DND-41 (cell line): ENCODE data around the gene TTC28.

Source experiments
- ATAC-seq: fragments of 200-7000 bp; cut with Tn5 transposase; 3 replicates; pipeline ENCODE4 v1.9.1; 2021; ENCODE audit warnings: low read depth; ENCODE audit not compliant: insufficient read depth
- DNase-seq: peaks from one replicate; pipeline ENCODE4 v3.0.0-alpha.2; 2020
- H2AFZ ChIP-seq: 2 replicates; pipeline ENCODE4 v1.6.0; 2012; ENCODE audit warnings: low read depth, low read length
- H3K27ac ChIP-seq: 2 replicates; pipeline ENCODE4 v1.5.1; 2012; ENCODE audit warnings: low read length, inconsistent platforms
- H3K27me3 ChIP-seq: fragments of 200-600 bp; sonication (generic); 2 replicates; pipeline ENCODE4 v1.6.0; 2012; ENCODE audit warnings: low read length, mild to moderate bottlenecking, inconsistent platforms; ENCODE audit not compliant: insufficient read depth, poor library complexity
- H3K36me3 ChIP-seq: 2 replicates; pipeline ENCODE4 v1.5.1; 2012; ENCODE audit warnings: low read length, inconsistent platforms; ENCODE audit not compliant: insufficient read depth
- H3K4me1 ChIP-seq: 2 replicates; pipeline ENCODE4 v1.5.1; 2012; ENCODE audit warnings: mild to moderate bottlenecking, low read length; ENCODE audit not compliant: insufficient read depth
- H3K4me2 ChIP-seq: 2 replicates; pipeline ENCODE4 v1.6.0; 2012; ENCODE audit warnings: mild to moderate bottlenecking, moderate library complexity, low read length, inconsistent platforms; ENCODE audit not compliant: insufficient read depth
- H3K4me3 ChIP-seq, 2 experiments: fragments of 200-600 bp in 1 of 2; shearing (Covaris generic) in 1 of 2; 2 replicates each; pipeline ENCODE4 v1.5.1; 2012 to 2016; ENCODE audit warnings: inconsistent platforms in 2 of 2, low read length in 2 of 2, mild to moderate bottlenecking in 2 of 2, low read depth in 1 of 2, moderate library complexity in 1 of 2
- H3K79me2 ChIP-seq: 2 replicates; pipeline ENCODE4 v1.6.0; 2012; ENCODE audit warnings: low read length, inconsistent platforms; ENCODE audit not compliant: insufficient read depth
- H3K9ac ChIP-seq: 2 replicates; pipeline ENCODE4 v1.6.0; 2012; ENCODE audit warnings: low read depth, mild to moderate bottlenecking, inconsistent platforms, low read length, moderate library complexity
- H3K9me3 ChIP-seq: 2 replicates; pipeline ENCODE4 v1.5.1; 2012; ENCODE audit warnings: low read length, moderate library complexity, mild to moderate bottlenecking, inconsistent platforms; ENCODE audit not compliant: insufficient read depth, severe bottlenecking
- H4K20me1 ChIP-seq: 2 replicates; pipeline ENCODE4 v1.6.0; 2012; ENCODE audit warnings: low read length; ENCODE audit not compliant: insufficient read depth
- CTCF ChIP-seq: IDR thresholded peaks from 2 replicates; pipeline ENCODE4 v1.5.1; 2012; ENCODE audit warnings: borderline replicate concordance, low read length, moderate library complexity, mild to moderate bottlenecking; ENCODE audit not compliant: poor library complexity, severe bottlenecking; ENCODE audit errors: extremely low read depth
- EZH2 ChIP-seq: IDR thresholded peaks from 3 replicates; pipeline ENCODE4 v1.6.1; 2012; ENCODE audit warnings: borderline replicate concordance, low read depth, mild to moderate bottlenecking, moderate library complexity, low read length, inconsistent platforms; ENCODE audit not compliant: severe bottlenecking

Gene TTC28

GRCh38 chr22:28223826-28224225 is 455.8 kb downstream of the TTC28 start:
- no peak overlapping the region for H2AFZ ChIP-seq
- no peaks in the 10 kb centered on the region for H3K9me3 ChIP-seq
- H3K27me3 ChIP-seq: no peaks in the 10 kb centered on the region
- no peak overlapping the region for H3K4me3 ChIP-seq
- H3K4me2 ChIP-seq: no peak overlapping the region
- H3K79me2 ChIP-seq: peaks cover 39% of the 10 kb centered on the region
- ATAC-seq (no peak), DNase-seq (no peak)
- no peak overlapping the region for H3K27ac ChIP-seq
- H3K4me1 ChIP-seq: no peaks in the 10 kb centered on the region
- no peaks in the 10 kb centered on the region; the same call in 1 of the 2 replicates for H4K20me1 ChIP-seq
- no peak for TF ChIP-seq CTCF
- TF ChIP-seq EZH2: no peak
- no peak overlapping the region for H3K9ac ChIP-seq
- peaks cover 4% of the 10 kb centered on the region; the same call in 1 of the 2 replicates for H3K36me3 ChIP-seq

GRCh38 chr22:28222976-28223745 is 456.5 kb downstream of the TTC28 start:
- H3K9ac ChIP-seq: no peak overlapping the region
- TF ChIP-seq EZH2 (no peak), CTCF (no peak)
- H3K79me2 ChIP-seq: peaks cover 35% of the 10 kb centered on the region
- H3K27me3 ChIP-seq: no peaks in the 10 kb centered on the region
- H2AFZ ChIP-seq: no peak overlapping the region
- no peak for ATAC-seq
- no peak for DNase-seq
- no peaks in the 10 kb centered on the region; the same call in 1 of the 2 replicates for H4K20me1 ChIP-seq
- H3K9me3 ChIP-seq: no peaks in the 10 kb centered on the region
- no peak overlapping the region for H3K4me3 ChIP-seq
- H3K4me2 ChIP-seq: no peak overlapping the region
- no peaks in the 10 kb centered on the region for H3K4me1 ChIP-seq
- H3K27ac ChIP-seq: no peak overlapping the region
- peaks cover 4% of the 10 kb centered on the region; the same call in 1 of the 2 replicates for H3K36me3 ChIP-seq

- ATAC-seq (no peak), DNase-seq (no peak)
- Histone ChIP-seq H2AFZ (no peak overlapping the region), H3K9me3 (no peaks in the 10 kb centered on the region), H4K20me1 (no peaks in the 10 kb centered on the region; the same call in 1 of the 2 replicates), H3K27ac (no peak overlapping the region), H3K4me2 (no peak overlapping the region), H3K36me3 (peaks cover 4% of the 10 kb centered on the region; the same call in 1 of the 2 replicates), H3K9ac (no peak overlapping the region), H3K27me3 (no peaks in the 10 kb centered on the region), H3K79me2 (peaks cover 30% of the 10 kb centered on the region), H3K4me1 (no peaks in the 10 kb centered on the region), H3K4me3 (no peak overlapping the region)
- TF ChIP-seq CTCF (no peak), EZH2 (no peak)
These were observed 457.1 kb downstream of the TTC28 start for GRCh38 chr22:28222571-28222970.
